Measurements from ENCODE around the gene CORO7. TPM values are rescaled to one million over a fixed set of nuclear protein-coding genes. Genes with fewer than 3 reads are reported as not detected.
A peak's percentile ranks its signal among the peaks of the same experiment; 100 is the strongest.

Gene CORO7
- total RNA-seq, 2 donors from 2014 or later: 140 to 166 TPM

DNA sequence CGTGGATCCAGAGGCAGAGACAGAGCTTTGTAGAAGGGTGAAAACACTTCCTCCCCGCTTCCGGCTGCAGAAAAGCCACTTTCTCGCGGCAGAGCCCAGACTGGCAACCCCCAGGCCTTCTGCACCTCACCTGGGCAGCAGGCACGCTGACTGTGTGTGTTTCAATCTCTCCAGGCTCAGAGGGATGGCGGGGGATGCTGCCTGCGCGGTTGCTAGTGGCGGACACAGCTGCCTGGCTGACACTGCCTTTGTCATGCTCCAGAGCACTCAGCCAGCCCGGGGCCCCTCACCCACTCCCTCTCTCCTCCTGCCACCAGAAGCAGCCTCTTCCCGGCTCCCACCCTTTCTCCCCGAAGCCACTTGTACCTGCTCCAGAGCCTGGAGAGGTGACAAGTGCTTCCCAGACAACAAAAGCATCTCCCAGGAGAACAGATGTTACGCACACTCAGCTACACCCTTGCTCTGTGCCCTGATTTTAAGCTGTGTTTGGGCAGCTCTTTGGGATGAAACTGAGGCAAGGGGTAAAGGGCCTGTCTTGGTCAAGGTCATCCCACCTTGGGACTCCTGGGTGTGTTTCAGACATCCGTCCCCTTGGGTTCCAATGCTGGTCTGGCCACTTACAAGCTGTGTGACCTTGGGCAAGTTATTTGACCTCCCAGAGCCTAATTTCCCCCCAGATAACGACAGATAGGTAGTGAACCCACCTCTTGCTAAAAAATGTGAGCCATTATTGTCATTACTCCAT lies 109.8 kb downstream of the CORO7 start:
- H3K36me3 Mint-ChIP-seq: peaks cover 5% of the 10 kb centered on the region
- peak overlapping the region; percentile 91 to 97 for H3K27ac Mint-ChIP-seq
- peaks cover 9 to 19% of the 10 kb centered on the region in 2 donors for H3K4me1 Mint-ChIP-seq (ENCODE audit: low read depth in 2 of 2)
- DNase-seq (ENCODE audit: low spot score) (no peak), ATAC-seq (no peak)
- peak overlapping the region; percentile 98 for H3K4me3 Mint-ChIP-seq
- no peaks in the 10 kb centered on the region for H3K9me3 Mint-ChIP-seq
- H3K27me3 Mint-ChIP-seq: no peaks in the 10 kb centered on the region

Other genes starting within 250 kb of the CORO7 start
- not detected for gene SRL, start 174.5 kb downstream of the CORO7 start, total RNA-seq
- 10 to 100 TPM; 10.8 to 46.2 TPM for gene TFAP4, start 143.6 kb downstream of the CORO7 start, total RNA-seq
- under 1 TPM; 0.31 to 0.43 TPM for gene GLIS2, start 100.5 kb downstream of the CORO7 start, total RNA-seq
- 100 to 1,000 TPM in 1 of 2 donors, 10 to 100 TPM in 1; 59.0 to 114 TPM for gene PAM16, start 65.3 kb downstream of the CORO7 start, total RNA-seq
- gene VASN, start 44.7 kb downstream of the CORO7 start, total RNA-seq: under 1 TPM in 1 of 2 donors, not detected in 1; 0.33 TPM
- 10 to 100 TPM; 55.0 to 99.8 TPM for gene DNAJA3, start 9.3 kb upstream of the CORO7 start, total RNA-seq
- 10 to 100 TPM; 40.7 to 80.9 TPM for gene NMRAL1, start 58.0 kb upstream of the CORO7 start, total RNA-seq
- gene HMOX2, start 59.8 kb upstream of the CORO7 start, total RNA-seq: 100 to 1,000 TPM in 1 of 2 donors, 10 to 100 TPM in 1; 99.5 to 102 TPM
- gene CDIP1, start 122.2 kb upstream of the CORO7 start, total RNA-seq: 10 to 100 TPM; 24.5 to 28.2 TPM
- gene C16orf96, start 139.7 kb upstream of the CORO7 start, total RNA-seq: not detected
- 10 to 100 TPM; 17.4 to 27.9 TPM for gene UBALD1, start 198.3 kb upstream of the CORO7 start, total RNA-seq
- 100 to 1,000 TPM in 1 of 2 donors, 10 to 100 TPM in 1; 86.9 to 105 TPM for gene MGRN1, start 208.2 kb upstream of the CORO7 start, total RNA-seq

All from natural killer cell treated with Interleukin-12 subunit alpha and Interleukin-12 subunit beta and Interleukin-15 and Interleukin-18, amount 100 ng/mL, for 72 hours (primary cell).